Naive thymus-derived CD8-positive, alpha-beta T cell (primary cell): ENCODE results near the gene TUSC2. TPM values are rescaled to one million over a fixed set of nuclear protein-coding genes. Genes with fewer than 3 reads are reported as not detected.
A peak's percentile ranks its signal among the peaks of the same experiment; 100 is the strongest.

Source experiments
- ATAC-seq, 2 donors: fragments of 150-1000 bp; cut with Tn5 transposase in 1 of 2; sonication (Bioruptor Pico), chemical (Tn5 transposase) in 1 of 2; 1 replicate in 1 of 2; 2 replicates in 1 of 2; pipeline ENCODE4 v1.10.0; 2021; ENCODE audit warnings: mild to moderate bottlenecking in 2 of 2, moderate library complexity in 2 of 2
- POLR2A ChIA-PET: fragments of 350-600 bp; sonication (Branson Sonifier 250); formaldehyde crosslinking; loops from one replicate; lab custom pipeline; 2021; ENCODE audit warnings: antibody characterized with exemption; lab: Charles Lee
- DNase-seq, 10 donors: peaks; one replicate each; pipeline versions ENCODE4 v3.0.0 to v3.0.0-alpha.2; 2020 to 2022
- H3K27ac Mint-ChIP-seq, 10 donors: one replicate each; pipeline ENCODE4 v1.8.0; 2020 to 2022; ENCODE audit warnings: mild to moderate bottlenecking in 10 of 10, mixed read lengths in 10 of 10, moderate library complexity in 4 of 10, inconsistent platforms in 1 of 10
- H3K27me3 Mint-ChIP-seq, 5 donors: one replicate each; pipeline ENCODE4 v1.8.0; 2021 to 2022; ENCODE audit warnings: mixed read lengths in 5 of 5
- H3K36me3 Mint-ChIP-seq, 3 donors: one replicate each; pipeline ENCODE4 v1.8.0; 2020 to 2022; ENCODE audit warnings: mixed read lengths in 3 of 3, mild to moderate bottlenecking in 2 of 3, inconsistent platforms in 1 of 3
- H3K4me1 Mint-ChIP-seq, 4 donors: one replicate each; pipeline ENCODE4 v1.8.0; 2021 to 2022; ENCODE audit warnings: mixed read lengths in 4 of 4
- H3K4me3 Mint-ChIP-seq, 10 donors: one replicate each; pipeline ENCODE4 v1.8.0; 2020 to 2022; ENCODE audit warnings: mild to moderate bottlenecking in 10 of 10, mixed read lengths in 10 of 10, moderate library complexity in 6 of 10, inconsistent platforms in 1 of 10
- H3K9me3 Mint-ChIP-seq, 9 donors: one replicate each; pipeline ENCODE4 v1.8.0; 2020 to 2022; ENCODE audit warnings: mixed read lengths in 9 of 9, mild to moderate bottlenecking in 3 of 9, inconsistent platforms in 1 of 9, moderate library complexity in 1 of 9
- polyA plus RNA-seq, 3 donors: library from polyadenylated mRNA; unstranded; fragments of 300-500 nt; fragmentation: Illumina TruSeq; gene quantifications; one replicate each; pipeline ENCODE4 v1.2.3, GENCODE V29; 2021
- total RNA-seq, 8 experiments: library from RNA in 2 of 8; stranded (reverse) in 2 of 8; gene quantifications; one replicate each; pipeline ENCODE4 v1.2.3 and lab custom pipeline; 2021 to 2026

TUSC2 gene, protein sequence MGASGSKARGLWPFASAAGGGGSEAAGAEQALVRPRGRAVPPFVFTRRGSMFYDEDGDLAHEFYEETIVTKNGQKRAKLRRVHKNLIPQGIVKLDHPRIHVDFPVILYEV
- total RNA-seq, result 10 to 100 TPM; 21.8 to 22.7 TPM
- 10 to 100 TPM; 48.4 to 54.3 (median 53.7) TPM for polyA plus RNA-seq
- total RNA-seq (lab: John Stamatoyannopoulos, UW), result 13.1 to 39.2 (median 26.6) reads per million in 6 experiments

DNA sequence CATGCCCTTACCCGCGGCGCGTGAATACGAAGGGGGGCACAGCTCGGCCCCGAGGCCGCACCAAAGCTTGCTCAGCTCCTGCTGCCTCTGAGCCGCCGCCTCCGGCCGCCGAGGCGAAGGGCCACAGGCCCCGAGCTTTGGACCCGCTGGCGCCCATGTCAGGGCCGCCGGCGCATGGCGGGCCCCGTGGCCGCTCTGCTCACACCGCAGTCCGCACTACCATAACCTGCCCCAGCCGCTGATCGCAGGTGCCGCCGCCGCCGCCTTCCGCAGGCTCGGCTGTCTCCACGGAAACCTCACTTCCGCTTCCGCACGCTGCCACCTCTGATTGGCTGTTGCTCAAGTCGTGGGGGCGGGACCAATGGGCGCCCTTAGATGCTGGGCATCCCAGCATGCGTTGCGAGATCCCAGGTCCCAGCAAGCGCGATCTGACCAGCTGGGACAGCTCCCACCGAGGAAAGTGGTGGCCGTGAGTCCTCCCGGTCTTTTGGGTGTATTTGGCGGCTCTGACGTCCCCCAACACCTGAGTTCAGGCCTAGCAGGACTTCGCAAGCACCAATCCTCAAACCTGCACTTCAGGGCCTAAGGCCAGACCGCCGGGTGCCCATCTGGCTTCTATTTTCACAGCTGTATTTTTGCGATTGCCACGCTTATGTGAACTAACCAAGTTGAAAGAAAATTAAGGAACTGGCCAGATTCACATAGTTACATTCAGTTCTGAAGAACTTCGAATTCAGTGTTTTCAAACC, at the start of gene TUSC2:
TUSC2 (minus strand) TSS at position 281 of the 749 bp plus-strand sequence; CDS start at position 157, 124 bp downstream.
- H3K36me3 Mint-ChIP-seq, result peaks cover 0 to 32% (median 0%) of the 10 kb centered on the region in 3 donors
- DNase-seq (peak; percentile 89 to 97 (median 92)), ATAC-seq (peak; percentile 93 to 96)
- peaks cover 6 to 38% (median 34%) of the 10 kb centered on the region in 4 donors for H3K4me1 Mint-ChIP-seq
- H3K4me3 Mint-ChIP-seq, result peak within 1 kb of the TSS; percentile 84 to 97 (median 94)
- H3K9me3 Mint-ChIP-seq, result no peaks in the 10 kb centered on the region
- peak within 1 kb of the TSS; percentile 85 to 97 (median 95) for H3K27ac Mint-ChIP-seq
- H3K27me3 Mint-ChIP-seq, result no peaks in the 10 kb centered on the region
- POLR2A ChIA-PET, result interaction anchor here (0.9 to 2.8 kb wide), 11 partner anchors 10 to 239 kb away, joined by 3 to 48 read pairs (median 9); partner anchors contain the start of genes C3orf18, CYB561D2, HYAL3 and IFRD2

DNA sequence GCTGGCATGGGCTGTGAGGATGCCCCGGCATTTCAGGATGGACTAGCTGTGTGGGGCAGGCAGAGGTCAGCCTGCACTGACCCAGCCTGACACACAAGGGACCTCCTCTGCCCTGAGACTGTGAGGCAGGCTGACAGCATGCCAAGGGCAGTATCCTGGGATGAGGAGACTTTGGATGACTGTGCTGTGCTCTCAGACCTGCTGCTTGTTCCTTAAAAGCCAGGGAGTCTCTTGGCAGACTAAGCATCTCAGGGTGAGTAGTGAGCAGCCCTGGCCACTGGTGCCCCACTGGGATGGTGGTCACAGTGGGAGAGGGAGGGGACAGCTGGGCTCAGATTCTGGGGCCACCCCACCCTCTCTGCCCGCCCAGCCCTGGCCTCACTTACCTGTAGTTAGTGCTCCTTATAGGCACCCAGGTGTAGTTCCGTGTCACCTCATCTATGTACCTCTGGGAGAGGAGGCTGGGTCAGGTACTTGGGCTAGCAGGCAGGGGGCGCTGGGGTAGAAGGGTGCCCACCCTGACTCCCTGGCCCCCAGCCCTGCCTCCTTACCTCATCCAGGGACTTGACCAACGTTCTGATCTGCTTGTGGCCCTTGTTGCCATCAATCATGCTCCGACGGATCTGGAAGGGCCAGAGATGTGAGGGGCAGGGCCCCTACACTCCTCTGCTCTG, 47.4 kb upstream of the TUSC2 start:
- H3K27ac Mint-ChIP-seq, result peak overlapping the region in 2 of 10 donors; percentile 21 to 87
- H3K27me3 Mint-ChIP-seq, result no peaks in the 10 kb centered on the region
- no peaks in the 10 kb centered on the region for H3K9me3 Mint-ChIP-seq
- peaks cover 12 to 34% (median 15%) of the 10 kb centered on the region in 4 donors for H3K4me1 Mint-ChIP-seq
- no peaks in the 10 kb centered on the region for H3K36me3 Mint-ChIP-seq
- POLR2A ChIA-PET, result no interaction called here
- H3K4me3 Mint-ChIP-seq, result no peak overlapping the region
- ATAC-seq (no peak), DNase-seq (no peak)

DNA sequence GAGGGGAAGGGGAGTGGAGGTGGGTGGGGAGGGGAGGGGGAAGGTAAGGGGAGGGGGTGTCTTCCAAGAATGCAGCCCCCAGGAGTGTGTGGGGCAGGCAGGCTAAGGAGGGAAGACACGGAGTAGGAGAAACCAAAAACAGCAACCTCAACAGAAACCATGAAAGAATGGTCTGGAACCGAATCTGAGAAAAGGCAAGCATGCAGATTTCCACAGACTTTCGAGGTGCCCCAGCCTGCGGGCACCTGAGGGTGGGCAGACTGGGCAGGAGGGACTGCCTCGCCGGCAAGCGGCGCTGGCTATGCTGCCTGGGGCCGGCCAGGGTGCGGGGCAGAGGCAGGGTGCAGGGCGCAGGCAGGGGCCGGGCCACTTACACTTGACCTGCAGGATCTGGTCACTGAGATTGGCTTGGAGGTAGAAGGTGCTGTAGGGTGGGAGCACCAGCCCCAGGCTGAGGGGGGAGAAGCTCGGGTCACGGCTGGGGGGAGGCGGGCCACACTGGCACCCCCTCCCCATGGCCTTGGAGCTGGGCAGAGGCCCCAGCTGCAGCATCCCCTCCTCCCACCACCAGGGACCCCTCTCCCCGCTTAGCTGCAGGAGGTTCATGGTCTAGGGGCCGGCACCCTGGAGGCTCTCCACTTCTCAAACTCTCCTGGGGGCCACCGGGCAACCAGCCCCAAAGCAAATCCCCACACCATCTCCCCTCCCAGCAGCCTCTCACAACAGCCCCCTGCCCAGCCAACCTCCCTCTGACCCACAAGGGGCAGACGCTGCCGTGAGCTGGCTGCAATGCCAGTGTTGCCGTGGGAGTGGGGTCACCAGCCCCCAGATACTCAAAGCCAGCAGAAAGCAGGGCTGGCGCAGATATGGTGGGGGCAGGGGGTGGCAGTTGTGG, 46.6 kb upstream of the TUSC2 start:
- Mint-ChIP-seq H3K4me1 (peaks cover 12 to 34% (median 15%) of the 10 kb centered on the region in 4 donors), H3K27ac (peak overlapping the region in 2 of 10 donors; percentile 48 to 87), H3K36me3 (no peaks in the 10 kb centered on the region), H3K4me3 (no peak overlapping the region), H3K9me3 (no peaks in the 10 kb centered on the region), H3K27me3 (no peaks in the 10 kb centered on the region)
- no peak for DNase-seq
- POLR2A ChIA-PET, result no interaction called here
- ATAC-seq, result no peak

GRCh38 chr3:50373146-50374051, 45.4 kb upstream of the TUSC2 start:
- peak overlapping the region in 1 of 10 donors; percentile 43 for H3K4me3 Mint-ChIP-seq
- peak overlapping the region in 2 of 10 donors; percentile 62 to 93 for H3K27ac Mint-ChIP-seq
- DNase-seq (no peak), ATAC-seq (no peak)
- H3K9me3 Mint-ChIP-seq, result no peaks in the 10 kb centered on the region
- H3K36me3 Mint-ChIP-seq, result no peaks in the 10 kb centered on the region
- no peaks in the 10 kb centered on the region for H3K27me3 Mint-ChIP-seq
- POLR2A ChIA-PET, result no interaction called here
- peaks cover 14 to 43% (median 18%) of the 10 kb centered on the region in 4 donors for H3K4me1 Mint-ChIP-seq

DNA sequence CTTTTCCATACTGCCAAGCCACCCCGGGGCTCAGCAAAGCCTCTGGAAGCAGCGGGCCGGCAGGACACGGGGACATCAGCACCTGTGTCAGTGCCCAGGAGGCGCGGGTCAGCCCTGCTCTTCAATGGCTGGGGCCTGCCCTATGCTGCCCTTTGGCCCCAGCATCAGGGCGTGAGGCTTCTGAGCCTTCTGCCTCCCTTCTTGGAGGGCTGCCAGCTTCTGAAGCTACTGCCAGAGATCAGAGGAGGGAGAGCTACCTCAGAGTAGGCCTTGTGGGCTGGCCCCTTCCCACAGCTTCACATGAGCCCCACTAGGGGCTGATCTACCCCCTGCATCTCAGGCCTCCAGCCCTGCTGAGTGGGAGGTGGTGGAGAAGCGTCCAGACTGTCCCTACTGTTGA, 44.3 kb upstream of the TUSC2 start:
- no peaks in the 10 kb centered on the region for H3K36me3 Mint-ChIP-seq
- POLR2A ChIA-PET, result no interaction called here
- H3K4me3 Mint-ChIP-seq, result peak overlapping the region in 4 of 10 donors; percentile 4 to 75 (median 34)
- peak; percentile 73 to 81 for ATAC-seq
- H3K27me3 Mint-ChIP-seq, result no peaks in the 10 kb centered on the region
- peak in 8 of 10 donors; percentile 23 to 62 (median 43) for DNase-seq
- peak overlapping the region in 3 of 10 donors; percentile 50 to 93 (median 59) for H3K27ac Mint-ChIP-seq
- no peaks in the 10 kb centered on the region for H3K9me3 Mint-ChIP-seq
- H3K4me1 Mint-ChIP-seq, result peaks cover 17 to 49% (median 22%) of the 10 kb centered on the region in 4 donors

DNA sequence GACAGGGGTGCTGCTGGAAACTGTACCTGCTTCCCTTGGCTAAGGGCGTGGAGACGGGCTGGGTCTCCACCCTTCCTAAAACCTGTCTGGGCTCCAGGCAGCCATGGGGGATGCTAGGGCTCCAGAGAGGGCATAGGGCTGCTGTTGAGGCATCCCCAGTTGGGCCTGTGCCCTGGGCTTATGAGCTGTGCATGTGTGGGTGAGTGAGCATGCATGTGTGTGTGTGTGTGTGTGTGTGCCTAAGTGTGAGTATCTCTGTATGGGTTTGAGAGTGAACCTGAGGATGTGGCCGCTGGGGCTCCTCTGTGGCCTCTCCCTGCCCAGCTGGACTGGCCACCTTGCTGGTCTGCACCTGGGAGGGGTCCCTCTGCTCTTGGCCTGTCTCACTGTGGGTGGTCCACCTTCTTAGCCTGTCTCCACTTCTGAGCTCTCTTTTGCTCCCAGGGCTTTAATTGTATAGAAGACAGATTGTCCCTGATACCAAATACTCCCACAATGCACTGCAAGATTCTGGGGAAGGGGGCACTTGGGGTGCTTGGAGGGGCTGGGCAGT, 43.2 kb upstream of the TUSC2 start:
- no peaks in the 10 kb centered on the region for H3K36me3 Mint-ChIP-seq
- H3K4me1 Mint-ChIP-seq, result peaks cover 19 to 54% (median 31%) of the 10 kb centered on the region in 4 donors
- ATAC-seq (no peak), DNase-seq (no peak)
- POLR2A ChIA-PET, result no interaction called here
- H3K27me3 Mint-ChIP-seq, result no peaks in the 10 kb centered on the region
- no peaks in the 10 kb centered on the region for H3K9me3 Mint-ChIP-seq
- peak overlapping the region in 3 of 10 donors; percentile 7 to 32 (median 29) for H3K27ac Mint-ChIP-seq
- H3K4me3 Mint-ChIP-seq, result peak overlapping the region in 1 of 10 donors; percentile 24

DNA sequence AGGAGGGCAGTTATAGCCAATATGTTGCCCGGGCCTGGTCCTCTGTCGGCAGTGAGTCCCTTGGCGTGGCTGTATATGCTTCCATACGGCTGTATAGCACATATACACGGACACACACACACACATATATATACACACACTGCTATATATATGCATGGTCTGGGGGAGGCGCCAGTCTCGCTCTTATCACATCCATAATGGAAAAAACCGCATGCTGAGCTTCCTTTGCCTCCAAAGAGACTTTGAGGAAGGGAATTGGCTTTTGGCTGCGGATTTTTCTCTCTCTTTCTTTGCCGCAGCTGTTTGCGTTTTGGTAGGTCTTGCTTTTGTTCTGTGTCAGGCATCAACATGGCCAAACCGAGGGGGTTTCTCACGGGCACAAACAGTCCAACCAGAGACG, 42.6 kb upstream of the TUSC2 start:
- H3K27ac Mint-ChIP-seq, result peak overlapping the region in 1 of 10 donors; percentile 36

GRCh38 chr3:50369012-50369670, 41.1 kb upstream of the TUSC2 start:
- Mint-ChIP-seq H3K9me3 (no peaks in the 10 kb centered on the region), H3K4me3 (no peak overlapping the region), H3K36me3 (no peaks in the 10 kb centered on the region), H3K27me3 (no peaks in the 10 kb centered on the region), H3K27ac (peak overlapping the region in 3 of 10 donors; percentile 23 to 48 (median 38)), H3K4me1 (peaks cover 25 to 64% (median 46%) of the 10 kb centered on the region in 4 donors)
- POLR2A ChIA-PET, result interaction anchor here (1.0 kb wide), 1 partner anchor 29 kb away, joined by 3 read pairs; the partner anchor contains the start of gene RASSF1
- ATAC-seq (no peak), DNase-seq (no peak)

More for the DNA sequence above, 42.6 kb upstream of the TUSC2 start:
- Mint-ChIP-seq H3K9me3 (no peaks in the 10 kb centered on the region), H3K4me1 (peaks cover 23 to 60% (median 37%) of the 10 kb centered on the region in 4 donors), H3K4me3 (no peak overlapping the region), H3K27me3 (no peaks in the 10 kb centered on the region), H3K36me3 (no peaks in the 10 kb centered on the region)
- DNase-seq, result no peak
- POLR2A ChIA-PET, result no interaction called here
- ATAC-seq, result no peak

DNA sequence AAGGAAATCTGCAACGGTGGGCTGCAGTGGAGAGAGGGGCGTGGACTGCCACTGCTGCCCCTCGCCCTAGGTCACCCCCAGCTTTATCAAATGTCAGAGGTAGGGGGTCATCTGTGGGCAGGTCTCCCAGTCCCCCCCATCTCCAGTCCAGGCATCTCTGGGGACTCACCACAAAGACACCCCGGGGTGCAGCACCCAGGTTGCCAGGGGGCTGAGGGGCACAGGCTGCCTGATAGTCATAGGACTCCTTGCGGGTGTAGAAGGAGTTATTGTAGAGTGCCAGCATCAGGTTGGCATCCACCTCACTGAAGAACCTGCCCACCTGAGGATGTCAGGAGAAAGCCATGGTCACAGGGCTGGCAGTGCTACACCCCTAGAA, 37.8 kb upstream of the TUSC2 start:
- peak overlapping the region; percentile 81 to 97 (median 96) for H3K27ac Mint-ChIP-seq
- H3K4me1 Mint-ChIP-seq, result peaks cover 14 to 44% (median 33%) of the 10 kb centered on the region in 4 donors
- POLR2A ChIA-PET, result interaction anchor here (0.5 to 10.4 kb wide), 9 partner anchors 17 to 1020 kb away, joined by 3 to 102 read pairs (median 9); partner anchors contain the start of genes CYB561D2, HEMK1, HYAL3 and MANF
- no peaks in the 10 kb centered on the region for H3K27me3 Mint-ChIP-seq
- peak overlapping the region; percentile 87 to 93 (median 88) for H3K4me3 Mint-ChIP-seq
- DNase-seq (no peak), ATAC-seq (no peak)
- H3K9me3 Mint-ChIP-seq, result no peaks in the 10 kb centered on the region
- no peaks in the 10 kb centered on the region for H3K36me3 Mint-ChIP-seq

- ATAC-seq (peak; percentile 96 to 97), DNase-seq (peak; percentile 91 to 98 (median 94))
- POLR2A ChIA-PET, result interaction anchor here (0.5 to 10.4 kb wide), 12 partner anchors 16 to 1020 kb away, joined by 3 to 102 read pairs (median 8); partner anchors contain the start of genes C3orf18, CYB561D2, HEMK1 and HYAL3
- H3K4me3 Mint-ChIP-seq, result peak overlapping the region; percentile 87 to 93 (median 88)
- no peaks in the 10 kb centered on the region for H3K9me3 Mint-ChIP-seq
- no peaks in the 10 kb centered on the region for H3K27me3 Mint-ChIP-seq
- peaks cover 14 to 44% (median 31%) of the 10 kb centered on the region in 4 donors for H3K4me1 Mint-ChIP-seq
- H3K27ac Mint-ChIP-seq, result peak overlapping the region; percentile 81 to 97 (median 96)
- no peaks in the 10 kb centered on the region for H3K36me3 Mint-ChIP-seq
These were observed 37.2 kb upstream of the TUSC2 start for GRCh38 chr3:50365080-50365841.
